Measurements from ENCODE around the gene AAMP.

The AAMP gene

GRCh38 chr2:218219934-218220333 lies 50.0 kb downstream of the AAMP start:
- Histone ChIP-seq H3K4me1 (ENCODE audit: control insufficient read depth, insufficient read depth, low read length) (peaks cover 57% of the 10 kb centered on the region), H3K9me3 (ENCODE audit: control insufficient read depth, low read length) (no peaks in the 10 kb centered on the region), H3K9ac (ENCODE audit: low read length) (peak overlapping the region; percentile 13), H3K36me3 (ENCODE audit: control insufficient read depth, insufficient read depth, low read length) (peaks cover 7% of the 10 kb centered on the region), H3K27me3 (ENCODE audit: control insufficient read depth, insufficient read depth, low read length) (no peaks in the 10 kb centered on the region), H3K4me3 (ENCODE audit: low read length) (no peak overlapping the region)

- Histone ChIP-seq H3K4me1 (ENCODE audit: control insufficient read depth, insufficient read depth, low read length) (peaks cover 52% of the 10 kb centered on the region), H3K9ac (ENCODE audit: low read length) (peak overlapping the region; percentile 97)
Observed at GRCh38 chr2:218218268-218219185, 51.4 kb downstream of the AAMP start.

GRCh38 chr2:218217360-218218267 lies 52.3 kb downstream of the AAMP start:
- no peaks in the 10 kb centered on the region for H3K36me3 ChIP-seq (ENCODE audit: control insufficient read depth, insufficient read depth, low read length)
- H3K27me3 ChIP-seq (ENCODE audit: control insufficient read depth, insufficient read depth, low read length), result no peaks in the 10 kb centered on the region
- no peaks in the 10 kb centered on the region for H3K9me3 ChIP-seq (ENCODE audit: control insufficient read depth, low read length)
- peaks cover 43% of the 10 kb centered on the region for H3K4me1 ChIP-seq (ENCODE audit: control insufficient read depth, insufficient read depth, low read length)
- H3K9ac ChIP-seq (ENCODE audit: low read length), result peak overlapping the region; percentile 97
- peak overlapping the region; percentile 67 for H3K4me3 ChIP-seq (ENCODE audit: low read length)

More at GRCh38 chr2:218218268-218219185, 51.4 kb downstream of the AAMP start:
- H3K27me3 ChIP-seq (ENCODE audit: control insufficient read depth, insufficient read depth, low read length), result no peaks in the 10 kb centered on the region
- H3K4me3 ChIP-seq (ENCODE audit: low read length), result peak overlapping the region; percentile 67
- H3K36me3 ChIP-seq (ENCODE audit: control insufficient read depth, insufficient read depth, low read length), result peaks cover under 1% of the 10 kb centered on the region
- H3K9me3 ChIP-seq (ENCODE audit: control insufficient read depth, low read length), result no peaks in the 10 kb centered on the region

DNA sequence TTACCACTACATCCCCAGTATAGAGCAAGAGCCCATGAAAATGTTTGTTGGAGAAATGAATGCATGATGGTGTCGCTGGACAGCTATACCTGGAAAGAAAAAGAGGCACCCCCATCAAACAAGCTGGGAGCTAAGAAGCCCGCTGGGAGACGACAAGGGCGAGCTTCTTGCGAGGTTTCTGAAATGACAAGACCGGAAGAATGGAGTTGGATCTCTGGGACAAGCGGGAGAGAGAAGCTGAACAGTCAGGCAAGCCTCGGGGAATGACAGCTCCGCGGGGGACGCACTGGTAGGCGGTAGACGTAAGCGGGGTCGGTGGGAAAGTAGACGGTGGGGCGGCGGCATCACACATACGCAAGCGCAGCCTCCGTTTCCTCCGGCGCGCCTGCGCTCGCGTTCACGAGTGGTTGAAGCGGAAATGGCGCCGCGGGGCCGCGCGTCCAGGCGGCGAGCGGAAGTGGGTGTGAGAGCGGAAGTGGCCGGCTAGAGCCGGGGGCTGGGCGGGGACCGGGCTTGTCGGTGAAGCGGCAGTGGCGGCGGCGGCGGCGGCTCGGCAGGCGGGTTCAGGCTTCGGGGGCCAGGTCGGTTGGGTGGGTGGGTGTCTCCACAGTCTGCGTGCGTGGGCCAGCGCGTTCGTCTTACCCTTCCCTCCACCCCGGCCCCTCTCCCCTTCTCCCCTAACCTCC lies 53.1 kb downstream of the AAMP start, which contains the start of gene ARPC2:
Gene ARPC2 (plus strand): TSS at position 516 of the 686 bp plus-strand sequence. CDS start 282 bp downstream, outside the sequence.
- peaks cover 35% of the 10 kb centered on the region for H3K4me1 ChIP-seq (ENCODE audit: control insufficient read depth, insufficient read depth, low read length)

GRCh38 chr2:218216336-218216673 lies 53.6 kb downstream of the AAMP start:
- peak overlapping the region; percentile 96 for H3K9ac ChIP-seq (ENCODE audit: low read length)
- H3K4me1 ChIP-seq (ENCODE audit: control insufficient read depth, insufficient read depth, low read length), result peaks cover 33% of the 10 kb centered on the region
- H3K9me3 ChIP-seq (ENCODE audit: control insufficient read depth, low read length), result no peaks in the 10 kb centered on the region
- peak overlapping the region; percentile 93 for H3K4me3 ChIP-seq (ENCODE audit: low read length)
- H3K27me3 ChIP-seq (ENCODE audit: control insufficient read depth, insufficient read depth, low read length), result no peaks in the 10 kb centered on the region
- H3K36me3 ChIP-seq (ENCODE audit: control insufficient read depth, insufficient read depth, low read length), result no peaks in the 10 kb centered on the region

More for the DNA sequence above, 53.1 kb downstream of the AAMP start, which contains the start of gene ARPC2:
- H3K9ac ChIP-seq (ENCODE audit: low read length), result peak within 1 kb of the TSS; percentile 97
- H3K9me3 ChIP-seq (ENCODE audit: control insufficient read depth, low read length), result no peaks in the 10 kb centered on the region
- no peaks in the 10 kb centered on the region for H3K36me3 ChIP-seq (ENCODE audit: control insufficient read depth, insufficient read depth, low read length)
- H3K27me3 ChIP-seq (ENCODE audit: control insufficient read depth, insufficient read depth, low read length), result no peaks in the 10 kb centered on the region
- peak within 1 kb of the TSS; percentile 93 for H3K4me3 ChIP-seq (ENCODE audit: low read length)
